ENCODE data around the gene AFF3.

- TF ChIP-seq CTCF (IDR thresholded peaks at IDR 0.05 in 8 of 11, conservative IDR thresholded peaks at IDR 0.05 in 3 of 11) (no peak), POLR2AphosphoS5 (IDR thresholded peaks at IDR 0.05) (no peak), POLR2A (IDR thresholded peaks at IDR 0.05) (no peak)
Observed at GRCh38 chr2:99875627-99876201, 266.7 kb downstream of the AFF3 start.

Measured in spleen (tissue), 7 donors.